Skin epidermis (tissue), 12 donors: ENCODE results near the gene CD70.
"Not testable (repeated sequence)": the region's sequence is repeated elsewhere in the genome, so short reads cannot be mapped to it uniquely, and the experiment has no call there.

ENCODE experiments used
- H3K27ac ChIP-seq, 21 experiments: fragments of 200-600 bp; sonication (generic) in 11 of 21; one replicate each; pipeline ENCODE4 v1.5.0; 2020; ENCODE audit warnings: mild to moderate bottlenecking in 3 of 21, inconsistent platforms in 2 of 21, moderate library complexity in 2 of 21
- H3K4me3 ChIP-seq, 7 experiments: fragments of 200-600 bp; sonication (generic) in 2 of 7; one replicate each; pipeline ENCODE4 v1.5.0; 2020; ENCODE audit warnings: inconsistent platforms in 2 of 7, mild to moderate bottlenecking in 2 of 7, moderate library complexity in 1 of 7

The CD70 gene

GRCh38 chr19:6599866-6600454, 9.0 kb upstream of the CD70 start:
- Histone ChIP-seq H3K4me3 (no peak overlapping the region), H3K27ac (peak overlapping the region in 1 of 21 experiments; percentile 0)

DNA sequence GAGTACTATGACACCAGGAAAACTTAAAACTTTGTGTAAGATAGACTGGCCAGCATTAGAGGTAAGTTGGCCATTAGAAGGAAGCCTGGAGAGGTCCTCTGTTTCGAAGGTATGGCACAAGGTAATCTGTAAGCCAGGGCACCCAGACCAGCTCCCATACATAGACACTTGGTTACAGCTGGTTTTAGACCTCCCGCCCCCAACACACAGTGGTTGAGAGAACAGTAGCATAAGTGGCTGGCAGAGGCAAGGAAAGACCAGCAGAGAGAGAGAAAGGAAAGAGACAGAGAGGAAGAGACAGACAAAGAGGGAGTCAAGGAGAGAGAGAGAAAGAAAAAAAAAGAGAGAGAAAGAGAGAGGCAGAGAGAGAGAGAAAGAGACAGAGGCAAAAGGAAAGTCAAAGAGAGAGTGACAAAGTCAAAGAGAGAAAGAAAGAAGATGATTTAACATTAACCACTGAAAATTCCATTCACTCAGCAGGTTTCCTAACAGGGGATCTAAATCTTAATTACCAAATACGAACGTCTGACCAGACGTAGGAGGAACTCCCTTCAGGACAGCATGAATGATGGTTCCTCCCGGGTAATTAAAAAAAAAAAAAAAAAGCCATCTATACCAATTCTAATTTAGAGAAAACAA, 7.4 kb upstream of the CD70 start:
- not testable (repeated sequence) for H3K4me3 ChIP-seq, H3K27ac ChIP-seq

DNA sequence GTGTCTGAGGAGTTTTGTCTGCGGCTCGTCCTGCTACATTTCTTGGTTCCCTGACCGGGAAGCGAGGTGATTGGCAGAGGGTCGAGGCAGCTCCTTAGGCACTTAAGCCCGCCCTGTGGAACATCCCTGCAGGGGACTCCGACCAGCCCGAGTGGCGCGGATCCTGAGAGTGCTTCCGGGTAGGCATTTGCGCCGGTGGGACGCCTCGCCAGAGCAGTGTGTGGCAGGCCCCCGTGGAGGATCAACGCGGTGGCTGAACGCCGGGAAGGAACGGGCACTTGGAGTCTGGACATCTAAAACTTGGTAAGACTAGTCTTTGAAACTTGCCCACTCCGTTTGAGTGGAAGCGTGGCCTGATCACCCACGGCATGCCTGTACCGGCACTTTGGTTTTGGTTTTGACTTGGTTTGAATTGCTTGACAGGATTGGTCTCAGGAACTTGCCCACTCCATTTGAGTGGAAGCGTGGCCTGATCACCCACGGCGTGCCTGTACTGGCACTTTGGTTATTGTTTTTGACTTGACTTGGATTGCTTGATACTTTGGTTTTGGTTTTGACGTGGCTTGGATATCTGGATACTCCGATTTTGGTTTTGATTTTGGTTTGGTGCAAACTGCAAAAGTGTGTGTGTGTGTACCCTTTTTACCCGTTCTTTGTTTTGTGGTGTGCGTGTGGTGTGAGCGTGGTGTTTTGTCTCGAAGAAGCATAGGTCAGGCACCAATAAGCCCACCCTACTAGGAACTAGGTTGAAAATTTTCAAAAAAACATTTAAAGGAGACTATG, 6.7 kb upstream of the CD70 start:
- not testable (repeated sequence) for H3K27ac ChIP-seq

DNA sequence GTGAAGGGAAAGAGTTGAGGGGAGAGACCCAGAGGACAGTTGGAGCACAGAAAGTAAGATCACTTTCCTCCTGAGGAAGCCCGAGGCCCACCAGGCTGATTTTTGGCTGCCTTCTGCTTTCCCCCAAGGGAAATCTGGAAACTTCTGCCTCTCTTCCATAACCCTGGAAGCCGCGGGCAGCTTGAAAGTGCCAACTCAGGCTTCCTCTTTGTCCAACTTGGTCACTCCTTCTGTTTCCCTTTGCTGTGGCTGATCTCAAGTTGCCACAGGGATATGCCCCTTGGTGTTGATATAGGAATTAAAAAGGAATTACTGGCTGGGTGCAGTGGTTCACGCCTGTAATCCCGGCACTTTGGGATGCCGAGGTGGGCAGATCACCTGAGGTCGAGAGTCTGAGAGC, 5.7 kb upstream of the CD70 start:
- Histone ChIP-seq H3K27ac (no peak overlapping the region), H3K4me3 (no peak overlapping the region)

More for the DNA sequence above, 6.7 kb upstream of the CD70 start:
- not testable (repeated sequence) for H3K4me3 ChIP-seq

- no peak overlapping the region for H3K27ac ChIP-seq
- H3K4me3 ChIP-seq = no peak overlapping the region
These were observed 2.9 kb upstream of the CD70 start for GRCh38 chr19:6593651-6594416.

DNA sequence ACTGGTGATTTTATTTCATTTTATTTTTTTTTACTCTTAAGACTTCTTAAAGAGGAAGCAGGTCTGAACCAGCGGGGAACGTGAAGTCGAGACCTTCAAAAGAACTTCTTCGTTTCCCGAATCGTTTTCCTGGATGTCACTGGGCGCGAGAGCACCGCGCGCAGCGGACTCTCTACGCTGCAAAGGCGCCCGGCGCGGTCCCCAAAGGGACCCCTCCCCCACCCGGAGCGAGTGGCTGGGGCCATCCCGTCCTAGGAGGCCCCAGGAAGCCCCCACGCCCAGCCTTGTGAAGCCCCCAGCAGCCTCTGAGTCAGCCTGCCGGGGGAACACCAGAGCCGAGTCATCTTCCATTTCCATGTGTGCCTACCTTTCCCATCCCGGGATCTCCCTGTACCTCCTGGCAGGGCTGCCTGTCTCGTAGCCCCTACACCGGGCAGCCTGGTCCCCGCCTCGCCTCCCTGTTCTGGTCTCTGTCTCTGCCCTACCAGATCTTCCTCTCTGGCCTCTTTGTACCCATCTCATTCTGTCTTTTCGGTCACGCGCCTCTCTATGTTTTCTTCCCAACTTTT, 608 bp downstream of the CD70 start:
- H3K4me3 ChIP-seq = peak overlapping the region in 6 of 7 experiments; percentile 8 to 33 (median 19)
- peak overlapping the region in 8 of 21 experiments; percentile 1 to 69 (median 40) for H3K27ac ChIP-seq

- peak overlapping the region in 5 of 7 experiments; percentile 9 to 33 (median 20) for H3K4me3 ChIP-seq
These were observed 1.2 kb downstream of the CD70 start for GRCh38 chr19:6589711-6590257.

GRCh38 chr19:6588508-6589345, 2.2 kb downstream of the CD70 start:
- H3K4me3 ChIP-seq = no peak overlapping the region

More at GRCh38 chr19:6589711-6590257, 1.2 kb downstream of the CD70 start:
- peak overlapping the region in 7 of 21 experiments; percentile 1 to 69 (median 48) for H3K27ac ChIP-seq

DNA sequence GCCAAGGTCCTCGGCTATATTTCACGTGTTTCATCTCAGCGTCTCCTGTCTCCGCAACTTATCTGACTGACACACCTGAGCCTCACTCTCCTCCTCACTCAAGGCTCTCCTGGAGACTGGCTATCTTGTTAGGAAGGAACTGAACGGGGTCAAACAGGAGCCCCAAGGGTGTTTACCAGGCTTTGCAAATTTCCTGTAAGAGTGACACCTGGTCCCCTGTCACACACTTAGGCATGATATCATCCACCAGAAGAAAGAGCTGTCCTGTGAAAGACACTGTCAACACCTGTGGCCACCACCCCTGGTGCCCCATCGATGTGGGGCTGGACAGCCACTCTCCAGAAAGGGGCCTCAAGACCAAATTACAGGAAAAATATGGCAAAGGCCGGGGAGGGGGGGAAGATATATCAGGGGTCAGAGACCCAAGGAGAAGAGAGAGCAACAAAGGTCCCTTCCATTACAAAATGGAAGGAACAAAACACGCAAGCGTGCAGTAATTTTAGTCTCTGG, 2.9 kb downstream of the CD70 start:
- H3K4me3 ChIP-seq = no peak overlapping the region
- no peak overlapping the region for H3K27ac ChIP-seq

More at GRCh38 chr19:6588508-6589345, 2.2 kb downstream of the CD70 start:
- H3K27ac ChIP-seq = no peak overlapping the region

DNA sequence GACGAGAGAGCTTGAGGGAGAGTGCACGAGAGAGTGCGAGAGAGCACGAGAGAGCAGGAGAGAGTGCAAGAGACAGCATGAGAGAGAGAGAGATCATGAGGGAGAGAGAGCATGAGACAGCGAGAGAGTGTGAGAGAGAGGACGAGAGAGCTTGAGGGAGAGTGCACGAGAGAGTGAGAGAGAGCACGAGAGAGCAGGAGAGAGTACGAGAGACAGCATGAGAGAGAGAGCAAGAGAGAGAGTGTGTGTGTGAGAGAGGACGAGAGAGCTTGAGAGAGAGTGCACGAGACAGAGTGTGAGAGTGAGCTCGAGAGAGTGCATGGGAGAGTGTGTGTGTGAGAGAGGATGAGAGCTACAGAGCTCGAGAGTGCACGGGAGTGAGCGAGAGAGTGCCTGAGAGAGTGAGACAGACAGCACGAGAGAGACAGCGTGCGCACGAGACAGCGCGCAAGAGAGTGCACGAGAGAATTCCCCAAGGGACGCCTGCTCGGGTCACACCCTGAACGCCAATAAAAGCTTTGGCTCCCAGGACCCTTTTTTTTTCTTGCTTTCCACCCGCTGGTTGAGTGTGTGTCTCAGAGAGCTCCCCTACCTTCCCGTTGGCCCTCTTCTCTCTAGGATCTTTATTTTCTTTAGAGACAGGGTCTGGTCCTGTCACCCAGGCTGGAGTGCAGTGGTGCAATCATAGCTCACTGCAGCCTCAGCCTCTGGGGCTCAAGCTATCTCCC, 3.7 kb downstream of the CD70 start:
- Histone ChIP-seq H3K4me3 (no peak overlapping the region), H3K27ac (no peak overlapping the region)

DNA sequence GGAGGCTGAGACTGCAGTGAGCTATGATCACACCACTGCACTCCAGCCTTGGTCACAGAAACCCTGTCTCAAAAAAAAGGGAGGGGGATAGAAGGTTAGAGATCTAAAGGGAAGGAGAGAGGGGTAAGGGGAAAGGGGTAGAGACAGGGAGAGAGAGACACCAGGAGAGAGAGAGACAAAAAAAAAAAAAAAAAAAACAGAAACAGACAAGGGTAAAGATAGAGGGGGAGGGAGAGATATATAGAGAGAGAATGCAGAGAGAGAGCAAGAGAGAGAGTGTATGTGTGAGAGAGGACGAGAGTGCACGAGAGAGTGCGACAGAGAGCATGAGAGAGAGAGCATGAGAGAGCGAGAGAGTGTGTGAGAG, 4.2 kb downstream of the CD70 start:
- no peak overlapping the region for H3K4me3 ChIP-seq
- H3K27ac ChIP-seq = no peak overlapping the region

DNA sequence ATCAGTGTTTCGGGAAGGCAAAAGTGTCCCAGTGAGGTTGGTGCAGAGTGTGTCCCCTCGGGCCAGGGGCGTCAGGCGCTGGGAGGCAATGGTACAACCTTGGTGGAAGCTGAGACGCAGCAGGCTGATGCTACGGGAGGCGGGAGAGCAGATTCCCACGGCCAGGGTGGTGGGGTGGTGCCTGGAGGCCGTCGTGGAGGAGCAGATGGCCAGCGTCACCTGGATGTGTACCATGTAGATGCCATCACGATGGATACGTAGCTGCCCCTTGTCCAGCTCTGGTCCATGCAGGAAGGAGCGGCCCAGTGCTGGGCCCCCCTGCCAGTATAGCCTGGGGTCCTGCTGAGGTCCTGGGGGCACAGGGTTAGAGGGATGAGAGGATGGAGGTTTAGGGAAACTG, 4.9 kb downstream of the CD70 start:
- H3K27ac ChIP-seq = no peak overlapping the region
- no peak overlapping the region for H3K4me3 ChIP-seq

DNA sequence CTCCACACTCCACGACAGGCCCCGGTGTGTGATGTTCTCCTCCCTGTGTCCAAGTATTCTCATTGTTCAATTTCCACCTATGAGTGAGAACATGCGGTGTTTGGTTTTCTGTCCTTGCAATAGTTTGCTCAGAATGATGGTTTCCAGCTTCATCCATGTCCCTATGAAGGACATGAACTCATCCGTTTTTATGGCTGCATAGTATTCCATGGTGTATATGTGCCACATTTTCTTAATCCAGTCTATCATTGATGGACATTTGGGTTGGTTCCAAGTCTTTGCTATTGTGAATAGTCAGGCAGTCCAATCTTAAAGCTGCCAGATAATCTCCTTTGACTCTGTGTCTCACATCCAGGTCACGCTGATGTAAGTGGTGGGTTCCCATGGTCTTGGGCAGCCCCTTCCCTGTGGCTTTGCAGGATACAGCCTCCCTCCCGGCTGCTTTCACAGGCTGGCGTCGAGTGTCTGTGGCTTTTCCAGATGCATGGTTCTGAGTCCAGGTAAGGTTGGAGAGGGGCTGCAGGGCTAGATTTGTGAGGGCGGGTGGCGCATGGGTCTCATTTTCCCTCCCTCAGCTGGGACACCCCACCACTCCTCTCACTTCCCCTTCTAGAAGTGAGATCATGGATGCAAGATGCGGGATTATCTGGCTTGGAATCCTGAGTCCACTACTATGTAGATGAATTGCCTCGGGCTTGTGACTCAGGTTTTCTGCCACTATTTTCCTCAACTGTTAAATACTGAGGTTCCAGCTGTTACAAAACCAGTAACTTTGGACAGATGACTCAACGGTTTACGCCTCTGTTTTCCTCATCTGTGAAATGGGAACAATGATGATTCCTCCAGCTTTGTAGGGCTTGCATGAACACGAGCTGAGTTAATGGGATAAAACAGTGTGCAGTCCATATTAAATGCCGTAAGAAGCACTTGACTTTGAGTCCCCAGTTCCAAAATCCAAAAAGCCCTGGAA, 8.2 kb downstream of the CD70 start:
- H3K4me3 ChIP-seq = not testable (repeated sequence)

DNA sequence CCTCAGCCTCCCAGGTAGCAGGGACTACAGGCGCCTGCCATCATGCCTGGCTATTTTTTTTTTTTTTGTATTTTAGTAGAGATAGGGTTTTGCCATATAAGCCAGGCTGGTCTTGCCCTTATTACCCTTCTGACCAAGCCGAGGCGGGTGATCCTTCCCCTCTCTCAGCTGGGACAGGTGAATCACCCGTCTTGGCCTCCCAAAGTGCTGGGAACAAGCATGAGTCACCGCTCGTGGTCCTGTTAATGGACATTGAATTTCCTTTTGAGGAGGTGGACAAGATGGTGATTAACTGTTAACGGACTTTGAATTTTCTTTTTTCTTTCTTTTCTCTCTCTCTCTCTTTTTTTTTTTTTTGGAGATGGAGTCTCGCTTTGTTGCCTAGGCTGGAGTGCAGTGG, 10.6 kb downstream of the CD70 start:
- no peak overlapping the region for H3K4me3 ChIP-seq

More for the DNA sequence above, 8.2 kb downstream of the CD70 start:
- not testable (repeated sequence) for H3K27ac ChIP-seq

DNA sequence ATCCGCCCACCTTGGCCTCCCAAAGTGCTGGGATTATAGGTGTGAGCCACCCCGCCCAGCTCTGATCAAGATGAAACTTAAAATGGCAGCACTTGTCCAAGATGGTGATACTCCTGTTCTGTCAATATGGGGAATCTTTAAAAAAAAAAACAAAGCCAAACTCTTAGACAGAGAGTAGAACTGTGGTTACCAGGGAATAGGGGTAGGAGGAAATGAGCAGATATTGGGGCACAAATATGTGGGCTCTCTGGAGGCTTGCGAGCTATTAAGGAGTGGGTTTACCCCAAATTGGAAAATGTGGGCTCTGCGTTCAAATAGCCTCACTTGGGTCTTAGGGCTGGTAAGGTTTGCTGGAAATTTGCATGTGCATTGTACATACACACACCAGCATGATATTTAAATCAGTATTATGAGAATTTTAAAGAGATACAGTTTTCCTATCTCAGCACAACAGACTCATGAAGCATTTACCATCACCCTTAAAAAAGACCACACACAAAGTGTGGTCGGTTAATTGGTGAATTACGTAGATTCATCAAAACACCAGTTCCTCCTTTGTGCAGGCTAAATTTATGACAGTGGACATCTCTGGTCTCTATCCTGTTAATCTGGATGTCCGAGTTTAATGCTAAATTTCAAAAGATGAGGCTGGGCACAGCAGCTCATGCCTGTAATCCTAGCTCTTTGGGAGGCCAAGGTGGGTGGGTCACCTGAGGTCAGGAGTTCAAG, 11.3 kb downstream of the CD70 start:
- H3K27ac ChIP-seq = no peak overlapping the region

More for the DNA sequence above, 10.6 kb downstream of the CD70 start:
- no peak overlapping the region for H3K27ac ChIP-seq

More for the DNA sequence above, 11.3 kb downstream of the CD70 start:
- H3K4me3 ChIP-seq = no peak overlapping the region
